CD4-positive, alpha-beta memory T cell (primary cell): ENCODE measurements around the gene SEPTIN3. TPM values are rescaled to one million over a fixed set of nuclear protein-coding genes. Genes with fewer than 3 reads are reported as not detected.

Experiments used
- CTCF ChIA-PET: fragments of 350-600 bp; sonication (Branson Sonifier 250); formaldehyde crosslinking; loops from one replicate; lab custom pipeline; 2021; ENCODE audit warnings: inconsistent platforms; ENCODE audit not compliant: partially characterized antibody; lab: Charles Lee
- POLR2A ChIA-PET: fragments of 350-600 bp; sonication (Branson Sonifier 250); formaldehyde crosslinking; loops from one replicate; lab custom pipeline; 2021; ENCODE audit not compliant: partially characterized antibody; lab: Charles Lee
- DNase-seq, 5 donors: peaks; one replicate each; pipeline versions ENCODE4 v3.0.0 to v3.0.0-alpha.2; 2020 to 2022; ENCODE audit warnings: mixed read lengths in 1 of 5
- H3K27ac ChIP-seq: one replicate; pipeline ENCODE4 v1.7.0; 2013; ENCODE audit warnings: low read depth, low read length
- H3K27me3 ChIP-seq: 2 replicates; pipeline ENCODE4 v1.7.0; 2013; ENCODE audit warnings: mild to moderate bottlenecking, low read length, moderate library complexity; ENCODE audit not compliant: insufficient read depth
- H3K36me3 ChIP-seq: 2 replicates; pipeline ENCODE4 v1.7.0; 2013; ENCODE audit warnings: mild to moderate bottlenecking, low read length, moderate library complexity; ENCODE audit not compliant: insufficient read depth
- H3K4me1 ChIP-seq: 2 replicates; pipeline ENCODE4 v1.7.0; 2013; ENCODE audit warnings: mild to moderate bottlenecking, low read length, moderate library complexity; ENCODE audit not compliant: insufficient read depth
- H3K4me3 ChIP-seq, 2 donors: one replicate each; pipeline ENCODE4 v1.7.0; 2013; ENCODE audit warnings: low read length in 2 of 2, mild to moderate bottlenecking in 1 of 2
- H3K9me3 ChIP-seq, 2 donors: one replicate each; pipeline ENCODE4 v1.7.0; 2013; ENCODE audit warnings: low read length in 2 of 2, control low read depth in 1 of 2; ENCODE audit not compliant: control insufficient read depth in 1 of 2
- H3K27ac Mint-ChIP-seq, 7 donors: one replicate each; pipeline ENCODE4 v1.8.0; 2020 to 2021; ENCODE audit warnings: mixed read lengths in 7 of 7, mild to moderate bottlenecking in 6 of 7, inconsistent platforms in 3 of 7, moderate library complexity in 3 of 7
- H3K27me3 Mint-ChIP-seq, 2 donors: one replicate each; pipeline ENCODE4 v1.8.0; 2020 to 2021; ENCODE audit warnings: mixed read lengths in 2 of 2
- H3K36me3 Mint-ChIP-seq, 2 donors: one replicate each; pipeline ENCODE4 v1.8.0; 2020 to 2021; ENCODE audit warnings: mixed read lengths in 2 of 2, inconsistent platforms in 1 of 2, mild to moderate bottlenecking in 1 of 2
- H3K4me1 Mint-ChIP-seq, 4 donors: one replicate each; pipeline ENCODE4 v1.8.0; 2020 to 2021; ENCODE audit warnings: mixed read lengths in 4 of 4, mild to moderate bottlenecking in 1 of 4
- H3K4me3 Mint-ChIP-seq, 8 donors: one replicate each; pipeline ENCODE4 v1.8.0; 2020 to 2021; ENCODE audit warnings: mixed read lengths in 8 of 8, mild to moderate bottlenecking in 7 of 8, moderate library complexity in 6 of 8, inconsistent platforms in 3 of 8
- H3K9me3 Mint-ChIP-seq, 8 donors: one replicate each; pipeline ENCODE4 v1.8.0; 2020 to 2021; ENCODE audit warnings: mixed read lengths in 8 of 8, mild to moderate bottlenecking in 5 of 8, inconsistent platforms in 3 of 8, moderate library complexity in 1 of 8
- intact Hi-C: fragments of 100-400 bp; cut with micrococcal nuclease; formaldehyde crosslinking; loops from one replicate; pipeline ENCODE4 v1.15.1; 2023
- polyA plus RNA-seq, 2 donors: library from polyadenylated mRNA; unstranded; fragments of 300-500 nt; fragmentation: Illumina TruSeq; gene quantifications; one replicate each; pipeline ENCODE4 v1.2.3, GENCODE V29; 2021
- total RNA-seq, 2 experiments: library from RNA; stranded (reverse); gene quantifications; one replicate each; pipeline ENCODE4 v1.2.3, GENCODE V29; 2021

Gene SEPTIN3
- total and polyA plus RNA-seq, 4 experiments from 2014 or later, result 0.36 to 0.81 TPM; not detected in 2

GRCh38 chr22:42013385-42013784 is 44.1 kb downstream of the SEPTIN3 start:
- Mint-ChIP-seq H3K27me3 (peaks cover 3 to 10% of the 10 kb centered on the region in 2 donors), H3K4me3 (no peak overlapping the region), H3K27ac (no peak overlapping the region), H3K9me3 (peaks cover 0 to 33% (median 28%) of the 10 kb centered on the region in 8 donors), H3K36me3 (peaks cover 3% of the 10 kb centered on the region in 2 donors), H3K4me1 (no peaks in the 10 kb centered on the region)
- H3K4me1 ChIP-seq, result no peaks in the 10 kb centered on the region
- ChIA-PET POLR2A (no interaction called here), CTCF (no interaction called here)
- H3K4me3 ChIP-seq, result no peak overlapping the region
- no peaks in the 10 kb centered on the region for H3K9me3 ChIP-seq
- no peaks in the 10 kb centered on the region for H3K36me3 ChIP-seq
- no peaks in the 10 kb centered on the region for H3K27me3 ChIP-seq
- intact Hi-C loops, result no loop called here
- no peak overlapping the region for H3K27ac ChIP-seq
- no peak for DNase-seq

DNA sequence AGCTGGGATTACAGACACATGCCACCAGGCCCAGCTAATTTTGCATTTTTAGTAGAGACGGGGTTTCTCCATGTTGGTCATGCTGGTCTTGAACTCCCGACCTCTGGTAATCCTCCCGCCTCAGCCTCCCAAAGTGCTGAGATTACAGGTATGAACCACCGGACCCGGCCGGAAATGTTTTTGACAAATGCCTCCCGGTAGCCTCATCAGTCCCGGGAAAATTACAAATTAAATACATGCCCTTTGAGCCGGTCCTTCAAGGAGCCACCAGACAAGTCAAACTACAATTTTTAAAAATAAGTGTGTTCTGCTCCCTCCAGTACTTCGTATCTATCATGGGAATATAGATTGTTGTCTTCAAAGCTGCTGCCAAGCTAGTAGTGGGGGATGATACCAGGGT is 46.9 kb downstream of the SEPTIN3 start:
- POLR2A ChIA-PET, result interaction anchor here (0.8 kb wide), 1 partner anchor 9 kb away, joined by 3 read pairs; no protein-coding TSS in a partner anchor

DNA sequence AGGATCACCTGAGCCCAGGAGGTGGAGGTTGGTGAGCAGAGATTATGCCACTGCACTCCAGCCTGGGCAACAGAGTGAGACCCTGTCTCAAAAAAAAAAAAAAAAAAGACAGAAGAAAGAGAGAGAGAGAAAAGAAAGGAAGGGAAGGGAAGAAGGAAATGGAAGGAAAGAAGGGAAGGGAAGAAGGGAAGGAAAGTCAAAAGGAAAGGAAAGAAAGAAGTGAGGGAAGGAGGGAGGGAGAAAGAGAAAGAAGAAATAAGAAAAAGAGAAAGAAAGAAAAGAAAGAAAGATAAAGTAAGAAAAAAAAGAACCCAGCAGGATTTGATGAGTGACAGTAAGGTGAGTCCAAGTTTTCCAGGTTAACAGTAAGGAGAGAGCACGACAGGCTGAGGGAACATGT is 49.0 kb downstream of the SEPTIN3 start:
- H3K9me3 ChIP-seq, result no peaks in the 10 kb centered on the region
- H3K4me3 ChIP-seq, result no peak overlapping the region
- H3K36me3 Mint-ChIP-seq, result peaks cover 2 to 3% of the 10 kb centered on the region in 2 donors
- no peaks in the 10 kb centered on the region for H3K27me3 ChIP-seq
- no peak overlapping the region for H3K4me3 Mint-ChIP-seq
- CTCF ChIA-PET, result no interaction called here
- intact Hi-C loops, result no loop called here
- POLR2A ChIA-PET, result no interaction called here
- H3K27me3 Mint-ChIP-seq, result peaks cover 0 to 4% of the 10 kb centered on the region in 2 donors
- no peak for DNase-seq
- H3K27ac ChIP-seq, result no peak overlapping the region
- H3K9me3 Mint-ChIP-seq, result peaks cover 0 to 3% (median 0%) of the 10 kb centered on the region in 8 donors
- H3K4me1 Mint-ChIP-seq, result peaks cover 7 to 10% (median 9%) of the 10 kb centered on the region in 4 donors
- no peaks in the 10 kb centered on the region for H3K36me3 ChIP-seq
- H3K27ac Mint-ChIP-seq, result no peak overlapping the region
- H3K4me1 ChIP-seq, result peaks cover 13% of the 10 kb centered on the region

More for the DNA sequence above, 46.9 kb downstream of the SEPTIN3 start:
- H3K27ac ChIP-seq, result no peak overlapping the region
- no peaks in the 10 kb centered on the region for H3K27me3 ChIP-seq
- peaks cover 0 to 14% (median 10%) of the 10 kb centered on the region in 8 donors for H3K9me3 Mint-ChIP-seq
- peaks cover 3% of the 10 kb centered on the region in 2 donors for H3K36me3 Mint-ChIP-seq
- H3K9me3 ChIP-seq, result no peaks in the 10 kb centered on the region
- H3K4me3 Mint-ChIP-seq, result no peak overlapping the region
- no peaks in the 10 kb centered on the region for H3K4me1 ChIP-seq
- no peak overlapping the region for H3K4me3 ChIP-seq
- no peak for DNase-seq
- peaks cover 0 to 4% of the 10 kb centered on the region in 2 donors for H3K27me3 Mint-ChIP-seq
- H3K36me3 ChIP-seq, result no peaks in the 10 kb centered on the region
- no peaks in the 10 kb centered on the region for H3K4me1 Mint-ChIP-seq
- CTCF ChIA-PET, result interaction anchor here (0.7 to 0.9 kb wide), 2 partner anchors 9 to 15 kb away, joined by 3 to 4 read pairs; no protein-coding TSS in a partner anchor
- no peak overlapping the region for H3K27ac Mint-ChIP-seq
- intact Hi-C loops, result no loop called here

Other genes starting within 250 kb of the SEPTIN3 start
- 10 to 100 TPM; 23.2 to 27.8 TPM for gene CCDC134, start 168.8 kb upstream of the SEPTIN3 start, total RNA-seq
- gene CCDC134, start 168.8 kb upstream of the SEPTIN3 start, polyA plus RNA-seq, result 1 to 10 TPM; 1.2 to 2.7 TPM
- gene SREBF2, start 136.3 kb upstream of the SEPTIN3 start, total RNA-seq, result 100 to 1,000 TPM; 109 to 112 TPM
- gene SREBF2, start 136.3 kb upstream of the SEPTIN3 start, polyA plus RNA-seq, result 10 to 100 TPM; 14.5 to 23.6 TPM
- not detected for gene SHISA8, start 54.4 kb upstream of the SEPTIN3 start, total RNA-seq
- gene SHISA8, start 54.4 kb upstream of the SEPTIN3 start, polyA plus RNA-seq, result not detected
- gene TNFRSF13C, start 42.6 kb upstream of the SEPTIN3 start, total RNA-seq, result 10 to 100 TPM; 14.3 to 14.8 TPM
- gene TNFRSF13C, start 42.6 kb upstream of the SEPTIN3 start, polyA plus RNA-seq, result 1 to 10 TPM in 1 of 2 donors, under 1 TPM in 1; 0.37 to 1.4 TPM
- 10 to 100 TPM in 1 of 2 experiments, 1 to 10 TPM in 1; 7.6 to 12.0 TPM for gene CENPM, start 22.3 kb upstream of the SEPTIN3 start, total RNA-seq
- 10 to 100 TPM; 14.1 to 19.2 TPM for gene CENPM, start 22.3 kb upstream of the SEPTIN3 start, polyA plus RNA-seq
- gene WBP2NL, start 29.3 kb downstream of the SEPTIN3 start, total RNA-seq, result 1 to 10 TPM; 3.5 to 5.4 TPM
- under 1 TPM; 0.49 to 0.59 TPM for gene WBP2NL, start 29.3 kb downstream of the SEPTIN3 start, polyA plus RNA-seq
- 10 to 100 TPM; 13.9 to 14.5 TPM for gene NAGA, start 101.4 kb downstream of the SEPTIN3 start, total RNA-seq
- gene NAGA, start 101.4 kb downstream of the SEPTIN3 start, polyA plus RNA-seq, result 10 to 100 TPM; 18.0 to 25.4 TPM
- 1 to 10 TPM; 1.7 to 1.9 TPM for gene PHETA2, start 104.8 kb downstream of the SEPTIN3 start, total RNA-seq
- 1 to 10 TPM in 1 of 2 donors, under 1 TPM in 1; 0.69 to 1.6 TPM for gene PHETA2, start 104.8 kb downstream of the SEPTIN3 start, polyA plus RNA-seq
- gene SMDT1, start 110.3 kb downstream of the SEPTIN3 start, total RNA-seq, result 100 to 1,000 TPM; 101 to 105 TPM
- gene SMDT1, start 110.3 kb downstream of the SEPTIN3 start, polyA plus RNA-seq, result 100 to 1,000 TPM; 172 to 279 TPM
- 10 to 100 TPM; 42.1 to 44.4 TPM for gene NDUFA6, start 121.3 kb downstream of the SEPTIN3 start, total RNA-seq
- gene NDUFA6, start 121.3 kb downstream of the SEPTIN3 start, polyA plus RNA-seq, result 100 to 1,000 TPM; 137 to 153 TPM
- 10 to 100 TPM in 1 of 2 experiments, 1 to 10 TPM in 1; 8.8 to 10.7 TPM for gene CYP2D6, start 161.4 kb downstream of the SEPTIN3 start, total RNA-seq
- gene CYP2D6, start 161.4 kb downstream of the SEPTIN3 start, polyA plus RNA-seq, result under 1 TPM in 1 of 2 donors, not detected in 1; 0.23 TPM